Suprapubic skin (tissue), 4 donors: ENCODE results near the gene LRMDA. TPM values are rescaled to one million over a fixed set of nuclear protein-coding genes. Genes with fewer than 3 reads are reported as not detected.

Experiments
- DNase-seq, 2 donors: peaks; one replicate each; pipeline ENCODE4 v3.0.0-alpha.2; 2019; ENCODE audit warnings: low spot score in 2 of 2
- H3K27ac ChIP-seq: fragments of 200-600 bp; sonication (generic); one replicate; pipeline ENCODE4 v1.5.1; 2019
- H3K27me3 ChIP-seq: fragments of 200-600 bp; sonication (generic); one replicate; pipeline ENCODE4 v1.5.1; 2019
- H3K36me3 ChIP-seq: fragments of 200-600 bp; sonication (generic); one replicate; pipeline ENCODE4 v1.5.1; 2019
- H3K4me1 ChIP-seq: fragments of 200-600 bp; sonication (generic); one replicate; pipeline ENCODE4 v1.5.1; 2019
- H3K4me3 ChIP-seq: fragments of 200-600 bp; sonication (generic); one replicate; pipeline ENCODE4 v1.5.1; 2019; ENCODE audit warnings: mild to moderate bottlenecking
- H3K9me3 ChIP-seq: fragments of 200-600 bp; sonication (generic); one replicate; pipeline ENCODE4 v1.5.1; 2019
- EP300 ChIP-seq: sonication (generic); formaldehyde crosslinking; IDR thresholded peaks from one replicate; pipeline ENCODE4 v1.6.1; 2017; ENCODE audit warnings: antibody characterized with exemption
- POLR2A ChIP-seq, 2 donors: fragments of 450-650 bp; IDR thresholded peaks; one replicate each; pipeline ENCODE4 v1.6.1; 2017; ENCODE audit warnings: antibody characterized with exemption in 2 of 2, mild to moderate bottlenecking in 2 of 2, moderate library complexity in 2 of 2
- POLR2AphosphoS5 ChIP-seq, 3 donors: sonication (generic); formaldehyde crosslinking; IDR thresholded peaks; one replicate each; pipeline ENCODE4 v1.6.1; 2017; ENCODE audit warnings: antibody characterized with exemption in 3 of 3
- WGBS: methylation state at CpG from one replicate; pipeline ENCODE4 v1.1.5; 2018; 5-methylcytosine and 5-hydroxymethylcytosine counted together
- total RNA-seq, 4 donors: library from RNA; depleted of rRNA; stranded (reverse); fragments of >200 nt; gene quantifications; one replicate each; pipeline ENCODE4 v1.1.0, GENCODE V29; 2016
- TF ChIP-seq, protein P1 (sequence below), 2 donors: fragments of 200-600 bp in 1 of 2; fragments of 450-650 bp in 1 of 2; sonication (generic) in 1 of 2; IDR thresholded peaks; one replicate each; pipeline ENCODE4 v1.5.1; 2016 to 2019; ENCODE audit warnings: antibody characterized with exemption in 2 of 2, mild to moderate bottlenecking in 1 of 2, moderate library complexity in 1 of 2

Gene LRMDA
- total RNA-seq, 4 donors from 2014 or later: 0.10 to 2.9 (median 1.9) TPM; not detected in 1

DNA sequence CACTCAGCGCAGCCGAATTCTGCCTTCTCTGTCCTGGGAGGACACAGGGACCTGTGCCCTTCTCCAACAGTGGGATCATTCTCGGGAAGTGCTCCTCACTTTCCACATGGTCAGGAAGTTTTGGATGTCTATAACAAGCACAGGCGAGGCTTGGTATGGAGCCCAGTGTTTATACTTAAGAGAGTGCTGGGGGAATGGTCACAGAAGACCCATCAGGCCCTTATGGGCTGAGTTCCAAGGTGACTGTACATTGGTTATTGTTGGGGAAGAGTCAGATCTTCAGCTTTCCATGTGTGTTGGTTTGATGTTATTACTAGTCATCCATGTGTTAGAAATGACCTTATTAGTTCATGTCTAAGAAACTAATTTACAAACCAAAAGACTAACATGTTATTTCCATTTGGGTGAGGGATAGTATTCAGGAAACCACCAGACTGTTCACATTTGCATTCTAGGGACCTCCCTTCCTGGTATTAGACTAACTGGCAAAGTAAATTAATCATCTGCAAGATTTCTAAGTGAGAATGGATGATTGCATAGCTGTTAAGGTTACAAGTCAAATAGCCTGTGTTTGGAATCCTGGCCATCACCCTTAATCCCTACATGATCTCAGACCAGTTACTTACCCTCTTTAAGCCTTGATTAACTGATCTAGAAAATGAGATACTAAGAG, 834.2 kb downstream of the LRMDA start:
- 71% methylated on average over 4 of the region's 4 CpGs for WGBS
- Histone ChIP-seq H3K4me1 (no peaks in the 10 kb centered on the region), H3K4me3 (no peak overlapping the region), H3K27me3 (no peaks in the 10 kb centered on the region), H3K27ac (no peak overlapping the region), H3K9me3 (no peaks in the 10 kb centered on the region), H3K36me3 (no peaks in the 10 kb centered on the region)
- TF ChIP-seq EP300 (no peak), POLR2A (IDR thresholded peaks at IDR 0.05) (no peak), POLR2AphosphoS5 (IDR thresholded peaks at IDR 0.05) (no peak)
- TF ChIP-seq, protein P1, sequence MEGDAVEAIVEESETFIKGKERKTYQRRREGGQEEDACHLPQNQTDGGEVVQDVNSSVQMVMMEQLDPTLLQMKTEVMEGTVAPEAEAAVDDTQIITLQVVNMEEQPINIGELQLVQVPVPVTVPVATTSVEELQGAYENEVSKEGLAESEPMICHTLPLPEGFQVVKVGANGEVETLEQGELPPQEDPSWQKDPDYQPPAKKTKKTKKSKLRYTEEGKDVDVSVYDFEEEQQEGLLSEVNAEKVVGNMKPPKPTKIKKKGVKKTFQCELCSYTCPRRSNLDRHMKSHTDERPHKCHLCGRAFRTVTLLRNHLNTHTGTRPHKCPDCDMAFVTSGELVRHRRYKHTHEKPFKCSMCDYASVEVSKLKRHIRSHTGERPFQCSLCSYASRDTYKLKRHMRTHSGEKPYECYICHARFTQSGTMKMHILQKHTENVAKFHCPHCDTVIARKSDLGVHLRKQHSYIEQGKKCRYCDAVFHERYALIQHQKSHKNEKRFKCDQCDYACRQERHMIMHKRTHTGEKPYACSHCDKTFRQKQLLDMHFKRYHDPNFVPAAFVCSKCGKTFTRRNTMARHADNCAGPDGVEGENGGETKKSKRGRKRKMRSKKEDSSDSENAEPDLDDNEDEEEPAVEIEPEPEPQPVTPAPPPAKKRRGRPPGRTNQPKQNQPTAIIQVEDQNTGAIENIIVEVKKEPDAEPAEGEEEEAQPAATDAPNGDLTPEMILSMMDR (IDR thresholded peaks at IDR 0.05): no peak
- DNase-seq: no peak

DNA sequence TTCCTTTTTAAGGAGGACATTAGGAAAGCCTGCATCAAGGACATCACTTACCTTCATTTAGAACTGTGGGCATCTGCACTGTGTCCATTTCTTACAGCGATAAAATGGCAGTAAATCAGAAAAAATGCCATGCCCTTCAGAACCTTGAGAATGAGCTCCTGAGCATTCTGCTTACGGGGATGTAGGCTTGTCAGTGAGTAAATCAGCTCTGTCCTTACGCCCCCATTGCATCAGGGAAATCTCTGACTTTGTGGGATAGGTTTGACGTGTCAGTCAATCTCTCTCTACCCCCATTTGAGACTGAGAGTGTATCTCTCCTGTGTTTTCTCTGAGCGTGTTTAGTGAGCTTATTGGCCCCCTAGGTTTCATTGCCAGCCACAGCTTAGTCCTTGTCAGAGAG, 837.1 kb downstream of the LRMDA start:
- no peak for DNase-seq
- H3K27me3 ChIP-seq: no peaks in the 10 kb centered on the region
- 73% methylated on average over 5 of the region's 5 CpGs for WGBS
- TF ChIP-seq POLR2AphosphoS5 (IDR thresholded peaks at IDR 0.05): no peak
- TF ChIP-seq EP300: no peak
- TF ChIP-seq, protein P1 (IDR thresholded peaks at IDR 0.05): no peak
- no peak for TF ChIP-seq POLR2A (IDR thresholded peaks at IDR 0.05)
- no peak overlapping the region for H3K4me3 ChIP-seq
- no peaks in the 10 kb centered on the region for H3K4me1 ChIP-seq
- H3K9me3 ChIP-seq: no peaks in the 10 kb centered on the region
- no peak overlapping the region for H3K27ac ChIP-seq
- no peaks in the 10 kb centered on the region for H3K36me3 ChIP-seq

DNA sequence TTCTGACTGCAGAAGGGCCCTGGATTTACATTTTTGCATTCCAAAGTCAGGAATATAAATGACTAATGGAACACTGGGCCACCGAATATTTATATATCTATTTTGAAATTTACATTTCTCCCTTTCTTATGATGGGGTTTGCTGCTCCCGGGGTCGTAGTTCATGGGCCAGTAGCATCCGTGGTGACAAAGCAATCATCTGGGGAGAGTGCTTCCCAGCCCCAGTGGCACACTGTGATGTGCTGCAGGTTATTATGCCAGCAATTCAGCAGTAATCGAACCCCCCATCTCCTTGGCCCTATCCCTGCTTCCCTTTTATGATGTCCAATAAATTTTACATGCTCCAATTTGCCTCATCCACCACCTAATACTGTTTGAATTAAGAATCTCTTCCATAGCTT, 837.5 kb downstream of the LRMDA start:
- no peaks in the 10 kb centered on the region for H3K36me3 ChIP-seq
- no peak for DNase-seq
- 88% methylated on average over 5 of the region's 5 CpGs for WGBS
- no peak overlapping the region for H3K4me3 ChIP-seq
- no peak for TF ChIP-seq EP300
- TF ChIP-seq POLR2AphosphoS5 (IDR thresholded peaks at IDR 0.05): no peak
- TF ChIP-seq, protein P1 (IDR thresholded peaks at IDR 0.05): no peak
- no peak for TF ChIP-seq POLR2A (IDR thresholded peaks at IDR 0.05)
- no peak overlapping the region for H3K27ac ChIP-seq
- H3K9me3 ChIP-seq: no peaks in the 10 kb centered on the region
- no peaks in the 10 kb centered on the region for H3K27me3 ChIP-seq
- H3K4me1 ChIP-seq: no peaks in the 10 kb centered on the region

DNA sequence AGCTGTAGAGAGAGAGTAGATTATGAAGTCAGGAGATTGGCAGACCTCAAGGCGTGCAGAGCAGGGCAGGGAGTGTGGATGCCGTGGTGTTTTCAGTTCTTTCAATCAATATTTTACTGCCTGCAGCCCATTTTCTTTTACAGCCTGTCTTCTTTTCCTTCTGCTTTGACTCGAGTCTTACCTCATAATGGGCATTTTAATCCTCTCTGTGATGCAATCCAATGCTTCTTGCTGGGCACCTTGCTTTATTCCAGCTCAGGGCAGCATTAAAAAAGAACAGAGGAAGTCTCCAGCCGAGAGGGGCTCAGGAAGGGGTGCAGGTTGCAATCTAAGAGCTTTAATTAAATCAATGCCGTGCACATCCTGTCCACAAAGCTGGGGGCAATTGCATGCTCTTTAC, 839.0 kb downstream of the LRMDA start:
- Histone ChIP-seq H3K9me3 (no peaks in the 10 kb centered on the region), H3K27ac (no peak overlapping the region), H3K4me1 (no peaks in the 10 kb centered on the region), H3K4me3 (no peak overlapping the region), H3K36me3 (no peaks in the 10 kb centered on the region), H3K27me3 (no peaks in the 10 kb centered on the region)
- no peak for TF ChIP-seq EP300
- TF ChIP-seq, protein P1 (IDR thresholded peaks at IDR 0.05): no peak
- TF ChIP-seq POLR2A (IDR thresholded peaks at IDR 0.05): no peak
- no peak for TF ChIP-seq POLR2AphosphoS5 (IDR thresholded peaks at IDR 0.05)
- DNase-seq: no peak
- WGBS: 78% methylated on average over 5 of the region's 5 CpGs

DNA sequence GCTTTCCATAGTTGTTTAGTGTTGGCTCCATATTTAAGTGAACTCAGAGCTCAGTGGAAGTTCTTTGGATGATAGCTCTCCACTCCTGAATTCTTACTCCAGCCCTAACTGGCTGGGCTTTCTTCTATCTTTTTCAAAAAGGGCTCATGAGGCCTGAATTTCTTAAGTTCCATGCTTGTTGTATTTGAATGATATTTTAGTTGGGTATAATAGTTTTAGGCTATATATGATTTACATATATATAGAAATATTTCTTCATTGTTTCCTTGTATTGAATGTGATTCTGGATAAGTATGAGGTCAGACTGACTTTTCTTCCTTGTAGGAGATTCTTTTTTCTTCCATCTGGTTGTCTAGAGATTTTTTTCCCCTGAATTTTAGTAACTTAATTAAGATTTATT, 843.5 kb downstream of the LRMDA start:
- Histone ChIP-seq H3K27me3 (no peaks in the 10 kb centered on the region), H3K36me3 (no peaks in the 10 kb centered on the region), H3K27ac (no peak overlapping the region), H3K4me1 (no peaks in the 10 kb centered on the region), H3K4me3 (no peak overlapping the region), H3K9me3 (peaks cover 4% of the 10 kb centered on the region)
- TF ChIP-seq EP300 (no peak), POLR2AphosphoS5 (IDR thresholded peaks at IDR 0.05) (no peak), POLR2A (IDR thresholded peaks at IDR 0.05) (no peak)
- TF ChIP-seq, protein P1 (IDR thresholded peaks at IDR 0.05): no peak
- no peak for DNase-seq
